ENCODE measurements around the gene FBXO3. TPM values are rescaled to one million over a fixed set of nuclear protein-coding genes. Genes with fewer than 3 reads are reported as not detected.

The FBXO3 gene
- total RNA-seq, 1 experiment from 2014 or later: 27.2 TPM

- BruUV-seq (replicated peaks): no TSS peak
- ChIA-PET POLR2A (interaction anchor here (4.6 kb wide), 1 partner anchor 13 kb away, joined by 38 read pairs; no protein-coding TSS in a partner anchor), RAD21 (ENCODE audit: low non-redundant PET in 1 of 2, low total read pairs in 2 of 2, uncharacterized antibody in 2 of 2, unreplicated experiment in 2 of 2) (no interaction called here), CTCF (interaction anchor here (4.3 kb wide), 1 partner anchor 39 kb away, joined by 16 read pairs; no protein-coding TSS in a partner anchor)
- H3K36me3 ChIP-seq (ENCODE audit: control insufficient read depth in 1 of 2, insufficient read depth in 2 of 2, low read length in 2 of 2): peaks cover 10% of the 10 kb centered on the region in 2 experiments; a peak in 2 of 4 replicates
- peak overlapping the region; percentile 32; the same call in 1 of the 2 replicates for H3K9ac ChIP-seq (ENCODE audit: low read length)
- intact Hi-C loops (cut with micrococcal nuclease): loop anchor here (5.0 kb wide), 1 partner anchor 34 kb away; the partner anchor contains the start of gene CD59
- peak; percentile 64 for TF ChIP-seq FOSL1 (IDR thresholded peaks at IDR 0.05; ENCODE audit: low read depth)
- TF ChIP-seq YY1 (IDR thresholded peaks at IDR 0.05; ENCODE audit: extremely low read depth, insufficient replicate concordance, low read depth, low read length): no peak
- no peak for TF ChIP-seq CBX3 (IDR thresholded peaks at IDR 0.05; ENCODE audit: low read depth)
- no peak for TF ChIP-seq EZH2 (IDR thresholded peaks at IDR 0.05)
- peak; percentile 75 for TF ChIP-seq JUND (IDR thresholded peaks at IDR 0.05)
- no peak for TF ChIP-seq SIN3A (IDR thresholded peaks at IDR 0.05; ENCODE audit: low read depth)
- TF ChIP-seq TCF7L2 (IDR thresholded peaks at IDR 0.05; ENCODE audit: borderline replicate concordance, extremely low read depth, insufficient read depth, insufficient read length): no peak
- TF ChIP-seq ATF3 (IDR thresholded peaks at IDR 0.05): no peak
- TF ChIP-seq POLR2AphosphoS5 (IDR thresholded peaks at IDR 0.05; ENCODE audit: low read depth, low read length): 0 out of 2 replicates have a peak, but pooled peaks have one; percentile 5
- TF ChIP-seq SP1 (IDR thresholded peaks at IDR 0.05; ENCODE audit: low read depth): peak; percentile 54; the same call in 1 of the 2 replicates
- 0 out of 2 replicates have a peak, but pooled peaks have one; percentile 14 for TF ChIP-seq MAX (IDR thresholded peaks at IDR 0.05)
- H3K4me3 ChIP-seq (replicated peaks in 1 of 2; ENCODE audit: low read depth in 1 of 2, low read length in 2 of 2): no peak overlapping the region
- H3K9me3 ChIP-seq (ENCODE audit: control insufficient read depth in 1 of 2, insufficient read depth in 1 of 2, low read depth in 1 of 2, low read length in 2 of 2): no peaks in the 10 kb centered on the region
- ATAC-seq: peak; percentile 10; the same call in 1 of the 2 replicates
- H3K27me3 ChIP-seq (ENCODE audit: insufficient read depth, low read length): no peaks in the 10 kb centered on the region
- H3K9me2 ChIP-seq (ENCODE audit: insufficient read depth): no peaks in the 10 kb centered on the region
- H3K79me2 ChIP-seq (ENCODE audit: insufficient read depth, low read length): no peaks in the 10 kb centered on the region
- DNase-seq (ENCODE audit: low read depth, low spot score): no peak
- no peak overlapping the region for H3K27ac ChIP-seq (ENCODE audit: low read depth, low read length)
- peaks cover 10 to 62% of the 10 kb centered on the region in 2 experiments for H3K4me1 ChIP-seq (ENCODE audit: control insufficient read depth in 1 of 2, insufficient read depth in 2 of 2, low read length in 2 of 2)
- H4K20me1 ChIP-seq (ENCODE audit: insufficient read depth): no peaks in the 10 kb centered on the region; the same call in 1 of the 2 replicates
- no peak overlapping the region for H2AFZ ChIP-seq (ENCODE audit: low read depth, low read length, poor library complexity, severe bottlenecking)
- H3K4me2 ChIP-seq (ENCODE audit: low read length): peak overlapping the region; percentile 56
Observed at GRCh38 chr11:33703788-33704187, 70.5 kb downstream of the FBXO3 start.
